ENCODE measurements around the gene AIFM2.

GRCh38 chr10:70119197-70119596, 13.4 kb downstream of the AIFM2 start:
- TF ChIP-seq SETDB1 (IDR thresholded peaks at IDR 0.05; ENCODE audit: low read length) (no peak), RCOR1 (IDR thresholded peaks at IDR 0.05; ENCODE audit: borderline replicate concordance in 1 of 2, low read depth in 2 of 2, low read length in 2 of 2) (no peak), E4F1 (CRISPR knock-in tag; IDR thresholded peaks at IDR 0.05; ENCODE audit: borderline replicate concordance) (no peak), ZNF408 (CRISPR knock-in tag; IDR thresholded peaks at IDR 0.05; ENCODE audit: low read depth) (no peak), HOMEZ (CRISPR knock-in tag; IDR thresholded peaks at IDR 0.05) (no peak), TAF15 (IDR thresholded peaks at IDR 0.05; ENCODE audit: low read depth, low read length) (no peak), TEAD4 (IDR thresholded peaks at IDR 0.05; ENCODE audit: low read length) (no peak), TEAD4 (CRISPR knock-in tag; IDR thresholded peaks at IDR 0.05; ENCODE audit: borderline replicate concordance) (no peak), ETV6 (IDR thresholded peaks at IDR 0.05; ENCODE audit: borderline replicate concordance in 1 of 2, low read depth in 2 of 2, low read length in 1 of 2) (no peak), ETV6 (CRISPR knock-in tag; IDR thresholded peaks at IDR 0.05; ENCODE audit: borderline replicate concordance) (no peak), GATA2 (CRISPR knock-in tag; IDR thresholded peaks at IDR 0.05) (no peak), ZNF561 (CRISPR knock-in tag; conservative IDR thresholded peaks at IDR 0.05) (no peak), POU5F1 (IDR thresholded peaks at IDR 0.05; ENCODE audit: borderline replicate concordance, low read depth, low read length, partially characterized antibody) (no peak)
